ENCODE data around the gene STOML3.

DNA sequence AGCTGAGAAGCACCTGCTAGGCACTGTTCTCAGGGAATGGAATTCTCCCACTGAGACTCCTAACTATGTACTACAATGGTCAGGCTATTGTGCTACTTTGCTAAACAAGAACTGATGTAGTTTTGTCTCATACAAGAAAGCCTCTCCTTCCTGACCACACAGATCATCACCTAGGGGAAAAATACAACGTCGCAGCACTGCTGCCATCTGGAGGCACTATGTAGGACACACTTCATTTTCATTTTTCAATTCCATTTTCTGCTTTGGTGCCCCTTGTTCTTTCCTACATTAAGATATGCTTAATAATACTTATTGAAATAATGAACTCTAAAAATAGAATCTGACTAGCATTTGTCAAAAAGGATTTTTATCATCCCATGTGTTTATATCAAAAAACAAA lies 26.2 kb upstream of the STOML3 start:
- no peak for TF ChIP-seq EP300 (IDR thresholded peaks at IDR 0.05; ENCODE audit: borderline replicate concordance in 1 of 2, low read depth in 1 of 2, low read length in 1 of 2)
- TF ChIP-seq, protein P1, sequence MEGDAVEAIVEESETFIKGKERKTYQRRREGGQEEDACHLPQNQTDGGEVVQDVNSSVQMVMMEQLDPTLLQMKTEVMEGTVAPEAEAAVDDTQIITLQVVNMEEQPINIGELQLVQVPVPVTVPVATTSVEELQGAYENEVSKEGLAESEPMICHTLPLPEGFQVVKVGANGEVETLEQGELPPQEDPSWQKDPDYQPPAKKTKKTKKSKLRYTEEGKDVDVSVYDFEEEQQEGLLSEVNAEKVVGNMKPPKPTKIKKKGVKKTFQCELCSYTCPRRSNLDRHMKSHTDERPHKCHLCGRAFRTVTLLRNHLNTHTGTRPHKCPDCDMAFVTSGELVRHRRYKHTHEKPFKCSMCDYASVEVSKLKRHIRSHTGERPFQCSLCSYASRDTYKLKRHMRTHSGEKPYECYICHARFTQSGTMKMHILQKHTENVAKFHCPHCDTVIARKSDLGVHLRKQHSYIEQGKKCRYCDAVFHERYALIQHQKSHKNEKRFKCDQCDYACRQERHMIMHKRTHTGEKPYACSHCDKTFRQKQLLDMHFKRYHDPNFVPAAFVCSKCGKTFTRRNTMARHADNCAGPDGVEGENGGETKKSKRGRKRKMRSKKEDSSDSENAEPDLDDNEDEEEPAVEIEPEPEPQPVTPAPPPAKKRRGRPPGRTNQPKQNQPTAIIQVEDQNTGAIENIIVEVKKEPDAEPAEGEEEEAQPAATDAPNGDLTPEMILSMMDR (IDR thresholded peaks at IDR 0.05), result peak; percentile 61

Measured in SK-N-SH (cell line).